HepG2 (cell line): Measurements from ENCODE around the gene SNRNP48. TPM values are rescaled to one million over a fixed set of nuclear protein-coding genes. Genes with fewer than 3 reads are reported as not detected.

Experiments used
- ATF7-NPFF ChIP-seq: sonication (generic); formaldehyde crosslinking; IDR thresholded peaks from 2 replicates; pipeline ENCODE4 v1.8.1; 2023; ENCODE audit warnings: mild to moderate bottlenecking, low read depth, missing genetic modification reagents, moderate library complexity
- HNF4G ChIP-seq, 2 experiments: sonication (generic) in 1 of 2; formaldehyde crosslinking in 1 of 2; IDR thresholded peaks; 2 replicates each; pipeline versions ENCODE4 v1.4.0 to v1.6.1; 2011 to 2020; ENCODE audit warnings: borderline replicate concordance in 2 of 2, low read depth in 2 of 2, mild to moderate bottlenecking in 2 of 2, low read length in 1 of 2, missing genetic modification reagents in 1 of 2, moderate library complexity in 1 of 2
- IKZF4 ChIP-seq: sonication (generic); formaldehyde crosslinking; IDR thresholded peaks from 2 replicates; pipeline ENCODE4 v1.5.1; 2020; ENCODE audit warnings: borderline replicate concordance, mild to moderate bottlenecking, low read depth, missing genetic modification reagents; ENCODE audit errors: not compliant biosample characterization
- NFRKB ChIP-seq: fragments of 450-650 bp; IDR thresholded peaks from 2 replicates; pipeline ENCODE4 v1.6.1; 2017
- POLR2G ChIP-seq: fragments of 200-400 bp; formaldehyde crosslinking; IDR thresholded peaks from 2 replicates; pipeline ENCODE4 v1.6.1; 2018; ENCODE audit warnings: mild to moderate bottlenecking, low read depth, low read length, moderate library complexity
- RFXAP ChIP-seq: sonication (generic); formaldehyde crosslinking; IDR thresholded peaks from 2 replicates; pipeline ENCODE4 v1.4.0; 2020; ENCODE audit warnings: missing genetic modification reagents, borderline replicate concordance
- SATB2 ChIP-seq: sonication (generic); formaldehyde crosslinking; IDR thresholded peaks from 2 replicates; pipeline ENCODE4 v1.5.0; 2020; ENCODE audit warnings: missing genetic modification reagents
- SMARCE1 ChIP-seq: fragments of 450-650 bp; IDR thresholded peaks from 2 replicates; pipeline ENCODE4 v1.6.1; 2017; ENCODE audit warnings: borderline replicate concordance
- ZBTB3 ChIP-seq: sonication (generic); formaldehyde crosslinking; IDR thresholded peaks from 2 replicates; pipeline ENCODE4 v1.4.0; 2020; ENCODE audit warnings: low read depth, mild to moderate bottlenecking, moderate library complexity, missing genetic modification reagents, borderline replicate concordance
- ZFP36L2 ChIP-seq: sonication (generic); formaldehyde crosslinking; IDR thresholded peaks from 2 replicates; pipeline ENCODE4 v1.4.0; 2020; ENCODE audit warnings: missing genetic modification reagents
- ZFP41 ChIP-seq: sonication (generic); formaldehyde crosslinking; IDR thresholded peaks from 2 replicates; pipeline ENCODE4 v1.4.0; 2020; ENCODE audit warnings: mild to moderate bottlenecking, missing genetic modification reagents, borderline replicate concordance
- ZNF350 ChIP-seq: sonication (generic); formaldehyde crosslinking; IDR thresholded peaks from 2 replicates; pipeline ENCODE4 v1.4.0; 2020; ENCODE audit warnings: mild to moderate bottlenecking, low read depth, missing genetic modification reagents, borderline replicate concordance
- ZSCAN9 ChIP-seq: IDR thresholded peaks from 2 replicates; pipeline ENCODE4 v1.6.1; 2016; ENCODE audit warnings: borderline replicate concordance
- polyA plus RNA-seq, 8 experiments: library from polyadenylated mRNA; depleted of rRNA in 3 of 8; stranded (reverse) in 7 of 8; unstranded in 1 of 8; fragments of >200 nt; fragmentation: Illumina TruSeq in 4 of 8; extraction: Trizol in 4 of 8; gene quantifications; 2 replicates each; pipeline versions ENCODE4 v1.2.1 to v1.2.3, GENCODE V29; 2011 to 2016; ENCODE audit warnings: low read depth in 4 of 8, missing spikeins in 1 of 8, mixed read lengths in 1 of 8; ENCODE audit not compliant: insufficient read depth in 1 of 8
- total RNA-seq, 5 experiments: library from RNA; depleted of rRNA; stranded (reverse); fragments of >200 nt; fragmentation: Illumina TruSeq; extraction: Trizol; gene quantifications; 2 replicates each; pipeline ENCODE4 v1.2.3, GENCODE V29; 2016; ENCODE audit warnings: low read depth in 1 of 5
- TF ChIP-seq, protein P1 (sequence below): sonication (generic); formaldehyde crosslinking; IDR thresholded peaks from 2 replicates; pipeline ENCODE4 v1.8.1; 2023; ENCODE audit warnings: mild to moderate bottlenecking, moderate library complexity, missing genetic modification reagents
- TF ChIP-seq, protein P2 (sequence below): IDR thresholded peaks from 2 replicates; pipeline ENCODE4 v1.6.1; 2016; ENCODE audit warnings: missing genetic modification reagents, missing compliant biosample characterization
- TF ChIP-seq, protein P3 (sequence below): IDR thresholded peaks from 2 replicates; pipeline ENCODE4 v1.6.1; 2016; ENCODE audit warnings: low read depth, missing genetic modification reagents, missing compliant biosample characterization
- TF ChIP-seq, protein P4 (sequence below): sonication (generic); formaldehyde crosslinking; IDR thresholded peaks from 2 replicates; pipeline ENCODE4 v1.9.0; 2021; ENCODE audit warnings: missing genetic modification reagents, borderline replicate concordance

The SNRNP48 gene
- total and polyA plus RNA-seq, 2 of the 13 experiments (the other 11 are each of a cell fraction or from before 2014, with no cell fraction given): 17.5 to 47.5 TPM

DNA sequence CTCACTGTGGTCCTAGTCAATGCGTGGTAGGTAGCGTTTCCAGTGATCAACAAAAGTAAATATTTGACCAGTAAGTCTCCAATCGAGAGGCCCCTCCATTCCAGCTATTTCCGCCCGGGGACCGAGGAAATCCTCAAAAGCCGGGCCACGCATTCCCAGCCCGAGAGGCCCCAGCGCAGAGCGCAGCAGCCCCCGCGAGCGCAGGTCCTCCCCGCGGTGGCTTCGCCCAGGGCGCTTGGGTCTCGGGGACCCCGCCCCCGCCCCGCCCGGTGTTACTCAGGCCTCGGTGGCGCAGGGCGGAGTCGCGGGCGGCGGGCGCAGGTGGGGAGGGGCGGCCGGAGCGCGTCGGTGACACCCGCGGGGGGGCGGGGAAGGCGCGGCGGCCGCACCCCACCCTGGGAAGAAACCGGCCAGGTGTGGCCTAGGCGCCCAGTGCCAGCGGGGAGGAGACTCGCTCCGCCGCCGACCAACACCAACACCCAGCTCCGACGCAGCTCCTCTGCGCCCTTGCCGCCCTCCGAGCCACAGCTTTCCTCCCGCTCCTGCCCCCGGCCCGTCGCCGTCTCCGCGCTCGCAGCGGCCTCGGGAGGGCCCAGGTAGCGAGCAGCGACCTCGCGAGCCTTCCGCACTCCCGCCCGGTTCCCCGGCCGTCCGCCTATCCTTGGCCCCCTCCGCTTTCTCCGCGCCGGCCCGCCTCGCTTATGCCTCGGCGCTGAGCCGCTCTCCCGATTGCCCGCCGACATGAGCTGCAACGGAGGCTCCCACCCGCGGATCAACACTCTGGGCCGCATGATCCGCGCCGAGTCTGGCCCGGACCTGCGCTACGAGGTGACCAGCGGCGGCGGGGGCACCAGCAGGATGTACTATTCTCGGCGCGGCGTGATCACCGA, 48.6 kb upstream of the SNRNP48 start, which contains the start of gene DSP (continued):
- TF ChIP-seq, protein P1, sequence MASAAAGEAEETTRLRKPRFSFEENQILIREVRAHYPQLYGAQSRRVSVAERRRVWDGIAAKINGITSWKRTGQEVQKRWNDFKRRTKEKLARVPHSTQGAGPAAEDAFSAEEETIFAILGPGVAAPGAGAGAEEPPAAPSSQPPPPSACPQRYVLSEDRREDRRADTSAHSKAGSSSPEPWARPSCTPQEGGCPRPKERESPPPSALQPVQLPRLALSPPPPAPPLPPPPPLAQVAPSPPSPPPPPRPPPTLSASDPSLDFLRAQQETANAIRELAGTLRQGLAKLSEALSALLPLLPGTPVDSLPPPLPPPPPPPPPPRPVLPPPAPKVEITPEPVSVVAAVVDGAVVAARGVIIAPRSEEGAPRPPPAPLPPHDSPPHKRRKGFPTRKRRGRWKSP (CRISPR knock-in tag): peak; percentile 95
- TF ChIP-seq, protein P2, sequence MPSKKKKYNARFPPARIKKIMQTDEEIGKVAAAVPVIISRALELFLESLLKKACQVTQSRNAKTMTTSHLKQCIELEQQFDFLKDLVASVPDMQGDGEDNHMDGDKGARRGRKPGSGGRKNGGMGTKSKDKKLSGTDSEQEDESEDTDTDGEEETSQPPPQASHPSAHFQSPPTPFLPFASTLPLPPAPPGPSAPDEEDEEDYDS (CRISPR knock-in tag): peak; percentile 95
- TF ChIP-seq SMARCE1 (no peak), ATF7-NPFF (CRISPR knock-in tag) (peak; percentile 95), ZSCAN9 (CRISPR knock-in tag) (peak; percentile 92), SATB2 (CRISPR knock-in tag) (peak; percentile 85; the same call in 1 of the 2 replicates), POLR2G (peak; percentile 94), NFRKB (no peak), ZNF350 (CRISPR knock-in tag) (peak; percentile 70), ZFP36L2 (CRISPR knock-in tag) (no peak), IKZF4 (CRISPR knock-in tag) (no peak), ZBTB3 (CRISPR knock-in tag) (no peak), HNF4G (IDR thresholded peaks at IDR 0.05; ENCODE audit: borderline replicate concordance, low read depth, low read length) (no peak), HNF4G (CRISPR knock-in tag; IDR thresholded peaks at IDR 0.05; ENCODE audit: borderline replicate concordance, low read depth) (peak; percentile 33; the same call in 1 of the 2 replicates), RFXAP (peak; percentile 80; the same call in 1 of the 2 replicates), ZFP41 (CRISPR knock-in tag) (no peak)
- TF ChIP-seq, protein P3, sequence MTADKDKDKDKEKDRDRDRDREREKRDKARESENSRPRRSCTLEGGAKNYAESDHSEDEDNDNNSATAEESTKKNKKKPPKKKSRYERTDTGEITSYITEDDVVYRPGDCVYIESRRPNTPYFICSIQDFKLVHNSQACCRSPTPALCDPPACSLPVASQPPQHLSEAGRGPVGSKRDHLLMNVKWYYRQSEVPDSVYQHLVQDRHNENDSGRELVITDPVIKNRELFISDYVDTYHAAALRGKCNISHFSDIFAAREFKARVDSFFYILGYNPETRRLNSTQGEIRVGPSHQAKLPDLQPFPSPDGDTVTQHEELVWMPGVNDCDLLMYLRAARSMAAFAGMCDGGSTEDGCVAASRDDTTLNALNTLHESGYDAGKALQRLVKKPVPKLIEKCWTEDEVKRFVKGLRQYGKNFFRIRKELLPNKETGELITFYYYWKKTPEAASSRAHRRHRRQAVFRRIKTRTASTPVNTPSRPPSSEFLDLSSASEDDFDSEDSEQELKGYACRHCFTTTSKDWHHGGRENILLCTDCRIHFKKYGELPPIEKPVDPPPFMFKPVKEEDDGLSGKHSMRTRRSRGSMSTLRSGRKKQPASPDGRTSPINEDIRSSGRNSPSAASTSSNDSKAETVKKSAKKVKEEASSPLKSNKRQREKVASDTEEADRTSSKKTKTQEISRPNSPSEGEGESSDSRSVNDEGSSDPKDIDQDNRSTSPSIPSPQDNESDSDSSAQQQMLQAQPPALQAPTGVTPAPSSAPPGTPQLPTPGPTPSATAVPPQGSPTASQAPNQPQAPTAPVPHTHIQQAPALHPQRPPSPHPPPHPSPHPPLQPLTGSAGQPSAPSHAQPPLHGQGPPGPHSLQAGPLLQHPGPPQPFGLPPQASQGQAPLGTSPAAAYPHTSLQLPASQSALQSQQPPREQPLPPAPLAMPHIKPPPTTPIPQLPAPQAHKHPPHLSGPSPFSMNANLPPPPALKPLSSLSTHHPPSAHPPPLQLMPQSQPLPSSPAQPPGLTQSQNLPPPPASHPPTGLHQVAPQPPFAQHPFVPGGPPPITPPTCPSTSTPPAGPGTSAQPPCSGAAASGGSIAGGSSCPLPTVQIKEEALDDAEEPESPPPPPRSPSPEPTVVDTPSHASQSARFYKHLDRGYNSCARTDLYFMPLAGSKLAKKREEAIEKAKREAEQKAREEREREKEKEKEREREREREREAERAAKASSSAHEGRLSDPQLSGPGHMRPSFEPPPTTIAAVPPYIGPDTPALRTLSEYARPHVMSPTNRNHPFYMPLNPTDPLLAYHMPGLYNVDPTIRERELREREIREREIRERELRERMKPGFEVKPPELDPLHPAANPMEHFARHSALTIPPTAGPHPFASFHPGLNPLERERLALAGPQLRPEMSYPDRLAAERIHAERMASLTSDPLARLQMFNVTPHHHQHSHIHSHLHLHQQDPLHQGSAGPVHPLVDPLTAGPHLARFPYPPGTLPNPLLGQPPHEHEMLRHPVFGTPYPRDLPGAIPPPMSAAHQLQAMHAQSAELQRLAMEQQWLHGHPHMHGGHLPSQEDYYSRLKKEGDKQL (CRISPR knock-in tag): peak; percentile 94
- TF ChIP-seq, protein P4, sequence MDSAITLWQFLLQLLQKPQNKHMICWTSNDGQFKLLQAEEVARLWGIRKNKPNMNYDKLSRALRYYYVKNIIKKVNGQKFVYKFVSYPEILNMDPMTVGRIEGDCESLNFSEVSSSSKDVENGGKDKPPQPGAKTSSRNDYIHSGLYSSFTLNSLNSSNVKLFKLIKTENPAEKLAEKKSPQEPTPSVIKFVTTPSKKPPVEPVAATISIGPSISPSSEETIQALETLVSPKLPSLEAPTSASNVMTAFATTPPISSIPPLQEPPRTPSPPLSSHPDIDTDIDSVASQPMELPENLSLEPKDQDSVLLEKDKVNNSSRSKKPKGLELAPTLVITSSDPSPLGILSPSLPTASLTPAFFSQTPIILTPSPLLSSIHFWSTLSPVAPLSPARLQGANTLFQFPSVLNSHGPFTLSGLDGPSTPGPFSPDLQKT: 0 out of 2 replicates have a peak, but pooled peaks have one; percentile 56
